Gastroesophageal sphincter (tissue), 3 donors: Measurements from ENCODE around the gene FNTB.

Source experiments
- CTCF ChIP-seq, 4 experiments: fragments of 200-600 bp in 2 of 4; fragments of 450-650 bp in 2 of 4; sonication (generic) in 1 of 4; IDR thresholded peaks; one replicate each; pipeline ENCODE4 v1.5.1; 2017 to 2019; ENCODE audit warnings: antibody characterized with exemption in 4 of 4, mild to moderate bottlenecking in 2 of 4, moderate library complexity in 2 of 4
- EP300 ChIP-seq: sonication (generic); formaldehyde crosslinking; IDR thresholded peaks from one replicate; pipeline ENCODE4 v1.6.1; 2017; ENCODE audit warnings: antibody characterized with exemption, mild to moderate bottlenecking
- POLR2A ChIP-seq, 2 donors: fragments of 450-650 bp; IDR thresholded peaks; one replicate each; pipeline ENCODE4 v1.6.1; 2017; ENCODE audit warnings: antibody characterized with exemption in 2 of 2, mild to moderate bottlenecking in 2 of 2, moderate library complexity in 1 of 2
- POLR2AphosphoS5 ChIP-seq: sonication (generic); formaldehyde crosslinking; IDR thresholded peaks from one replicate; pipeline ENCODE4 v1.6.1; 2017; ENCODE audit warnings: antibody characterized with exemption

GRCh38 chr14:65102441-65103149 is 115.9 kb downstream of the FNTB start, which contains the start of gene MAX:
- TF ChIP-seq CTCF (IDR thresholded peaks at IDR 0.05) (peak in 2 of 4 experiments; percentile 6 to 21), EP300 (no peak), POLR2A (IDR thresholded peaks at IDR 0.05) (peak; percentile 64 to 67), POLR2AphosphoS5 (peak; percentile 90)
